H1 (cell line): ENCODE results near the gene PLEKHO1. TPM values are rescaled to one million over a fixed set of nuclear protein-coding genes. Genes with fewer than 3 reads are reported as not detected.

Experiments used
- CTCF ChIA-PET: fragments of 300-600 bp; sonication (Branson Sonifier 250); formaldehyde crosslinking; loops from one replicate; lab custom pipeline; 2021; ENCODE audit not compliant: partially characterized antibody; lab: Charles Lee
- POLR2A ChIA-PET: fragments of 300-600 bp; sonication (Branson Sonifier 250); formaldehyde crosslinking; loops from one replicate; lab custom pipeline; 2021; ENCODE audit warnings: inconsistent platforms; ENCODE audit not compliant: partially characterized antibody; lab: Charles Lee
- DNase-seq, 2 experiments: peaks; one replicate each; pipeline versions ENCODE4 v3.0.0 to v3.0.0-alpha.2; 2010 to 2022; ENCODE audit warnings: low spot score in 2 of 2, low read depth in 1 of 2, mixed read lengths in 1 of 2
- FAIRE-seq: peaks from 2 replicates; lab custom pipeline; 2011; peaks lifted over from hg19 to GRCh38; lab: Jason Lieb, UNC
- H2AFZ ChIP-seq: 2 replicates; pipeline ENCODE4 v1.8.1; 2012; ENCODE audit warnings: low read length, inconsistent platforms
- H2AK5ac ChIP-seq: 2 replicates; pipeline ENCODE4 v1.6.1; 2013; ENCODE audit warnings: low read depth, low read length
- H2BK120ac ChIP-seq: replicated peaks from 2 replicates; pipeline ENCODE3; 2013; ENCODE audit warnings: low read depth, low read length, inconsistent platforms
- H2BK12ac ChIP-seq: 2 replicates; pipeline ENCODE4 v1.6.1; 2013; ENCODE audit warnings: low read depth, low read length
- H2BK15ac ChIP-seq: 2 replicates; pipeline ENCODE4 v1.6.1; 2013; ENCODE audit warnings: low read length
- H2BK20ac ChIP-seq: 2 replicates; pipeline ENCODE4 v1.6.1; 2013; ENCODE audit warnings: low read length
- H2BK5ac ChIP-seq: 2 replicates; pipeline ENCODE4 v1.6.1; 2013; ENCODE audit warnings: low read depth, low read length
- H3K14ac ChIP-seq: 2 replicates; pipeline ENCODE4 v1.6.1; 2013; ENCODE audit warnings: inconsistent platforms; ENCODE audit not compliant: insufficient read length
- H3K18ac ChIP-seq: 2 replicates; pipeline ENCODE4 v1.6.1; 2013; ENCODE audit warnings: low read length; ENCODE audit errors: extremely low read depth
- H3K23ac ChIP-seq: 2 replicates; pipeline ENCODE4 v1.6.1; 2013; ENCODE audit warnings: inconsistent platforms; ENCODE audit not compliant: insufficient read length
- H3K23me2 ChIP-seq: 2 replicates; pipeline ENCODE4 v1.6.1; 2013; ENCODE audit warnings: low read depth, low read length
- H3K27ac ChIP-seq: 2 replicates; pipeline ENCODE4 v1.6.1; 2011; ENCODE audit warnings: low read depth, low read length, inconsistent platforms
- H3K27me3 ChIP-seq, 4 experiments: replicated peaks in 1 of 4; 1 replicate in 1 of 4; 2 replicates in 3 of 4; pipeline versions ENCODE4 v1.6.1 to v1.8.1; 2011 to 2013; ENCODE audit warnings: low read length in 3 of 4, mild to moderate bottlenecking in 3 of 4, inconsistent platforms in 2 of 4, mixed read lengths in 2 of 4, moderate library complexity in 1 of 4; ENCODE audit not compliant: control insufficient read depth in 3 of 4, insufficient read depth in 3 of 4; ENCODE audit errors: extremely low read depth in 1 of 4
- H3K36me3 ChIP-seq, 4 experiments: 2 replicates each; pipeline versions ENCODE4 v1.6.1 to v1.8.1; 2011 to 2013; ENCODE audit warnings: mild to moderate bottlenecking in 4 of 4, low read length in 3 of 4, moderate library complexity in 2 of 4, control low read depth in 1 of 4, inconsistent platforms in 1 of 4; ENCODE audit not compliant: insufficient read depth in 4 of 4, control insufficient read depth in 2 of 4
- H3K4ac ChIP-seq: replicated peaks from 2 replicates; pipeline ENCODE3; 2013; ENCODE audit warnings: low read length, low read depth, mixed read lengths, inconsistent platforms; ENCODE audit not compliant: insufficient read length
- H3K4me1 ChIP-seq, 4 experiments: replicated peaks in 1 of 4; 1 replicate in 1 of 4; 2 replicates in 3 of 4; pipeline versions ENCODE4 v1.6.1 to v1.8.1; 2011 to 2013; ENCODE audit warnings: low read length in 3 of 4, inconsistent platforms in 2 of 4, mixed read lengths in 1 of 4; ENCODE audit not compliant: insufficient read depth in 4 of 4, control insufficient read depth in 3 of 4
- H3K4me2 ChIP-seq, 2 experiments: 2 replicates each; pipeline versions ENCODE4 v1.6.1 to v1.8.1; 2011 to 2013; ENCODE audit warnings: low read depth in 2 of 2, low read length in 2 of 2, control low read depth in 1 of 2, inconsistent platforms in 1 of 2, mild to moderate bottlenecking in 1 of 2; ENCODE audit not compliant: insufficient read depth in 1 of 2
- H3K4me3 ChIP-seq, 4 experiments: fragments of 200-600, 300-600 bp in 1 of 4; sonication (generic), shearing (Covaris generic), sonication (Bioruptor Twin) in 1 of 4; 2 replicates each; pipeline versions ENCODE4 v1.5.1 to v1.8.1; 2011 to 2016; ENCODE audit warnings: low read length in 4 of 4, low read depth in 3 of 4, control low read depth in 2 of 4, inconsistent platforms in 2 of 4, mild to moderate bottlenecking in 2 of 4, mixed read lengths in 1 of 4, moderate library complexity in 1 of 4; ENCODE audit not compliant: insufficient read depth in 2 of 4; ENCODE audit errors: extremely low read depth in 1 of 4
- H3K56ac ChIP-seq: replicated peaks from 2 replicates; pipeline ENCODE3; 2013; ENCODE audit warnings: low read depth, mild to moderate bottlenecking, mixed read lengths, low read length, inconsistent platforms; ENCODE audit not compliant: insufficient read length
- H3K79me1 ChIP-seq: 2 replicates; pipeline ENCODE4 v1.6.1; 2013; ENCODE audit warnings: low read depth, low read length, control low read depth
- H3K79me2 ChIP-seq, 2 experiments: 2 replicates each; pipeline versions ENCODE4 v1.6.1 to v1.8.1; 2012 to 2013; ENCODE audit warnings: low read length in 2 of 2, mild to moderate bottlenecking in 2 of 2, inconsistent platforms in 1 of 2; ENCODE audit not compliant: insufficient read depth in 2 of 2, control insufficient read depth in 1 of 2
- H3K9ac ChIP-seq, 4 experiments: replicated peaks in 1 of 4; 1 replicate in 1 of 4; 2 replicates in 3 of 4; pipeline versions ENCODE4 v1.6.1 to v1.8.1; 2011 to 2013; ENCODE audit warnings: low read depth in 3 of 4, low read length in 3 of 4, control low read depth in 2 of 4, mild to moderate bottlenecking in 2 of 4, moderate library complexity in 2 of 4, inconsistent platforms in 1 of 4; ENCODE audit errors: extremely low read depth in 1 of 4
- H3K9me3 ChIP-seq, 2 experiments: 2 replicates each; pipeline versions ENCODE4 v1.6.1 to v1.8.1; 2012 to 2013; ENCODE audit warnings: mild to moderate bottlenecking in 2 of 2, moderate library complexity in 2 of 2, control low read depth in 1 of 2, inconsistent platforms in 1 of 2, low read depth in 1 of 2, low read length in 1 of 2, mixed read lengths in 1 of 2; ENCODE audit not compliant: insufficient read depth in 2 of 2
- H4K20me1 ChIP-seq, 2 experiments: replicated peaks in 1 of 2; 2 replicates each; pipeline versions ENCODE3 to v1.8.1; 2011 to 2013; ENCODE audit warnings: inconsistent platforms in 2 of 2, low read length in 2 of 2, mild to moderate bottlenecking in 1 of 2; ENCODE audit not compliant: insufficient read depth in 2 of 2, control insufficient read depth in 1 of 2
- H4K5ac ChIP-seq: 2 replicates; pipeline ENCODE4 v1.6.1; 2013; ENCODE audit warnings: low read length, low read depth, mixed read lengths, inconsistent platforms; ENCODE audit not compliant: insufficient read length
- H4K8ac ChIP-seq: 2 replicates; pipeline ENCODE4 v1.8.0; 2013; ENCODE audit warnings: mild to moderate bottlenecking, moderate library complexity, low read length, inconsistent platforms; ENCODE audit not compliant: insufficient read depth; ENCODE audit errors: extremely low read depth
- H4K91ac ChIP-seq: replicated peaks from 2 replicates; pipeline ENCODE3; 2013; ENCODE audit warnings: low read length, mixed read lengths, inconsistent platforms; ENCODE audit not compliant: insufficient read length
- ATF2 ChIP-seq: IDR thresholded peaks from 2 replicates; pipeline ENCODE4 v1.6.1; 2012; ENCODE audit warnings: low read length, inconsistent platforms
- BACH1 ChIP-seq: IDR thresholded peaks from 2 replicates; pipeline ENCODE4 v1.6.1; 2012; ENCODE audit warnings: low read length, improper control_type of control experiment
- BCL11A ChIP-seq, 2 experiments: IDR thresholded peaks; one replicate each; pipeline ENCODE4 v1.6.1; 2011; ENCODE audit warnings: low read depth in 2 of 2, low read length in 2 of 2, mild to moderate bottlenecking in 2 of 2
- EGR1 ChIP-seq: IDR thresholded peaks from 2 replicates; pipeline ENCODE4 v1.6.1; 2011; ENCODE audit warnings: low read depth, low read length, borderline replicate concordance
- HDAC6 ChIP-seq: IDR thresholded peaks from one replicate; pipeline ENCODE4 v1.7.1; 2012; ENCODE audit warnings: low read depth, mild to moderate bottlenecking, inconsistent platforms, low read length, moderate library complexity
- KDM1A ChIP-seq: fragments of 200-600, 300-600 bp; sonication (generic); IDR thresholded peaks from 2 replicates; pipeline ENCODE4 v1.7.1; 2016; ENCODE audit warnings: mild to moderate bottlenecking, low read length, borderline replicate concordance
- MAFK ChIP-seq: IDR thresholded peaks from 2 replicates; pipeline ENCODE4 v1.6.1; 2012; ENCODE audit warnings: low read depth, mild to moderate bottlenecking, improper control_type of control experiment, low read length
- MAX ChIP-seq: IDR thresholded peaks from 2 replicates; pipeline ENCODE4 v1.6.1; 2012; ENCODE audit warnings: inconsistent platforms
- SAP30 ChIP-seq: fragments of 300-600 bp; sonication (generic); IDR thresholded peaks from 2 replicates; pipeline ENCODE4 v1.7.1; 2012; ENCODE audit warnings: low read length, moderate library complexity, mild to moderate bottlenecking, inconsistent platforms; ENCODE audit not compliant: insufficient read depth, insufficient replicate concordance
- SIX5 ChIP-seq: IDR thresholded peaks from 2 replicates; pipeline ENCODE4 v1.6.1; 2011; ENCODE audit warnings: mild to moderate bottlenecking, low read depth, low read length
- SP1 ChIP-seq: IDR thresholded peaks from 2 replicates; pipeline ENCODE4 v1.6.1; 2011; ENCODE audit warnings: low read depth, low read length
- SP2 ChIP-seq: IDR thresholded peaks from 2 replicates; pipeline ENCODE4 v1.6.1; 2012; ENCODE audit warnings: mild to moderate bottlenecking, low read length, inconsistent platforms
- YY1 ChIP-seq: IDR thresholded peaks from 2 replicates; pipeline ENCODE4 v1.6.1; 2011; ENCODE audit warnings: low read depth, mild to moderate bottlenecking, low read length
- WGBS, 2 experiments: shearing (Covaris generic) in 1 of 2; methylation state at CpG; one replicate each; pipeline versions ENCODE4 v1.1.6 to v1.1.7; 2013 to 2015; ENCODE audit warnings: low lambda C conversion rate in 2 of 2, mixed read lengths in 2 of 2, inconsistent platforms in 1 of 2, low coverage in 1 of 2, missing lambda C conversion rate in 1 of 2; ENCODE audit not compliant: insufficient replicate concordance in 2 of 2, insufficient coverage in 1 of 2, insufficient read length in 1 of 2; ENCODE audit errors: extremely low coverage in 1 of 2, missing lambda C conversion rate in 1 of 2; 5-methylcytosine and 5-hydroxymethylcytosine counted together
- polyA plus RNA-seq, 7 experiments: library from polyadenylated mRNA; depleted of rRNA in 3 of 7; stranded (reverse) in 5 of 7; unstranded in 2 of 7; fragments of >200 nt in 5 of 7; fragments of 200-250 nt in 2 of 7; gene quantifications; 1 replicate in 5 of 7; 2 replicates in 1 of 7; 4 replicates in 1 of 7; pipeline versions ENCODE4 v1.2.1 to v1.2.3, GENCODE V29; 2011 to 2013; ENCODE audit warnings: missing spikeins in 2 of 7, mixed read lengths in 2 of 7
- total RNA-seq: library from RNA; stranded (reverse); fragmentation: NEBNext Ultra II Directional; extraction: Animal tissue kit (Norgen Biotek cat#: 25700); gene quantifications from 2 replicates; pipeline ENCODE4 v1.2.1, GENCODE V29; 2021

PLEKHO1 gene
- total and polyA plus RNA-seq, 2 of the 8 experiments (the other 6 are each of a cell fraction or from before 2014, with no cell fraction given), result 23.2 to 37.0 TPM

GRCh38 chr1:150154143-150154542, 4.4 kb downstream of the PLEKHO1 start:
- no peak overlapping the region for H3K9ac ChIP-seq
- H3K14ac ChIP-seq, result no peak overlapping the region
- no peak overlapping the region for H3K56ac ChIP-seq
- H3K4me3 ChIP-seq, result no peak overlapping the region
- H3K27me3 ChIP-seq, result no peaks in the 10 kb centered on the region
- no peak overlapping the region for H2BK12ac ChIP-seq
- no peaks in the 10 kb centered on the region for H3K9me3 ChIP-seq
- peaks cover 16 to 51% (median 45%) of the 10 kb centered on the region in 4 experiments for H3K36me3 ChIP-seq
- H4K91ac ChIP-seq, result no peak overlapping the region
- H3K4ac ChIP-seq, result no peak overlapping the region
- no peak for DNase-seq
- H3K79me2 ChIP-seq, result peaks cover 0 to 19% of the 10 kb centered on the region in 2 experiments; a peak in 2 of 4 replicates
- no peak overlapping the region for H3K18ac ChIP-seq
- H3K23me2 ChIP-seq, result peaks cover 12% of the 10 kb centered on the region
- WGBS, 2 experiments, result 86% methylated on average over 4 of the region's 4 CpGs; no CpG with 5 or more reads in 1 of the 2 experiments
- H2AFZ ChIP-seq, result no peak overlapping the region
- peaks cover 0 to 10% (median 4%) of the 10 kb centered on the region in 4 experiments; a peak in 6 of 7 replicates for H3K4me1 ChIP-seq
- H2BK20ac ChIP-seq, result no peak overlapping the region
- H2BK5ac ChIP-seq, result no peak overlapping the region
- no peak overlapping the region for H4K5ac ChIP-seq
- no peaks in the 10 kb centered on the region for H3K79me1 ChIP-seq
- H4K20me1 ChIP-seq, result peaks cover 0 to 5% of the 10 kb centered on the region in 2 experiments
- CTCF ChIA-PET, result interaction anchor here (1.4 kb wide), 1 partner anchor 15 kb away, joined by 3 read pairs; no protein-coding TSS in a partner anchor
- no peak for FAIRE-seq
- H2BK120ac ChIP-seq, result no peak overlapping the region
- POLR2A ChIA-PET, result interaction anchor here (6.4 kb wide), 1 partner anchor 9 kb away, joined by 87 read pairs; no protein-coding TSS in a partner anchor
- no peak overlapping the region for H3K23ac ChIP-seq
- no peak overlapping the region for H2AK5ac ChIP-seq
- H3K4me2 ChIP-seq, result no peak overlapping the region
- no peak overlapping the region for H2BK15ac ChIP-seq
- H3K27ac ChIP-seq, result no peak overlapping the region
- no peak overlapping the region for H4K8ac ChIP-seq
- no peak for TF ChIP-seq BACH1
- no peak for TF ChIP-seq EGR1
- no peak for TF ChIP-seq SP1
- TF ChIP-seq SIX5, result no peak
- TF ChIP-seq ATF2, result no peak
- no peak for TF ChIP-seq MAFK
- TF ChIP-seq HDAC6, result no peak
- TF ChIP-seq SAP30, result no peak
- TF ChIP-seq KDM1A, result no peak
- TF ChIP-seq BCL11A (IDR thresholded peaks at IDR 0.05; ENCODE audit: low read depth in 2 of 2, low read length in 2 of 2), result no peak
- TF ChIP-seq MAX, result no peak
- TF ChIP-seq SP2, result no peak
- TF ChIP-seq YY1, result no peak
